GM12878 (cell line): ENCODE results near the gene CRTC3. TPM values are rescaled to one million over a fixed set of nuclear protein-coding genes. Genes with fewer than 3 reads are reported as not detected.

Source experiments
- ATAC-seq: fragments of 200-7000 bp; cut with Tn5 transposase; 3 replicates; pipeline ENCODE4 v1.9.1; 2020; ENCODE audit warnings: mild to moderate bottlenecking, moderate library complexity
- BruUV-seq: library from RNA; stranded (reverse); fragments of 400-500 nt; replicated peaks from 2 replicates; lab custom pipeline; 2021; lab: Mats Ljungman, UMichigan
- CTCF ChIA-PET: fragments of 300-600 bp; sonication (Branson Sonifier 250); formaldehyde crosslinking; extraction: SDS; loops from one replicate; lab custom pipeline; 2021; ENCODE audit warnings: inconsistent platforms; lab: Yijun Ruan, JAX
- POLR2A ChIA-PET: fragments of 350-600 bp; formaldehyde crosslinking; extraction: SDS; loops from one replicate; lab custom pipeline; 2021; ENCODE audit warnings: inconsistent platforms; lab: Charles Lee
- RAD21 ChIA-PET: fragments of 300-600 bp; sonication (Branson Sonifier 250); formaldehyde crosslinking; loops from one replicate; lab custom pipeline; 2023; ENCODE audit warnings: antibody characterized with exemption; ENCODE audit not compliant: unreplicated experiment; lab: Charles Lee
- SMC1A ChIA-PET: fragments of 300-600 bp; sonication (Branson Sonifier 250); formaldehyde crosslinking; loops from one replicate; lab custom pipeline; 2023; ENCODE audit not compliant: unreplicated experiment, uncharacterized antibody; lab: Charles Lee
- DNase-seq: peaks from one replicate; pipeline ENCODE4 v3.0.0-alpha.2; 2011; ENCODE audit warnings: low read depth, low spot score
- FAIRE-seq: peaks from 3 replicates; lab custom pipeline; 2011; peaks lifted over from hg19 to GRCh38; lab: Jason Lieb, UNC
- H2AFZ ChIP-seq: 2 replicates; pipeline ENCODE4 v1.6.0; 2011; ENCODE audit warnings: low read depth, low read length, control low read depth; ENCODE audit not compliant: control insufficient read depth
- H3K27ac ChIP-seq: 2 replicates; pipeline ENCODE4 v1.5.1; 2011; ENCODE audit warnings: control low read depth; ENCODE audit not compliant: control insufficient read depth, insufficient read depth
- H3K27me3 ChIP-seq, 2 experiments: replicated peaks in 1 of 2; 2 replicates each; pipeline versions ENCODE4 v1.6.0 to v1.6.1; 2011; ENCODE audit warnings: low read length in 1 of 2; ENCODE audit not compliant: control insufficient read depth in 2 of 2, insufficient read depth in 2 of 2
- H3K36me3 ChIP-seq, 2 experiments: 2 replicates each; pipeline ENCODE4 v1.5.1; 2011; ENCODE audit warnings: low read length in 1 of 2; ENCODE audit not compliant: control insufficient read depth in 2 of 2, insufficient read depth in 2 of 2
- H3K4me1 ChIP-seq: 2 replicates; pipeline ENCODE4 v1.6.1; 2011; ENCODE audit warnings: mild to moderate bottlenecking, low read length, moderate library complexity, mixed read lengths; ENCODE audit not compliant: control insufficient read depth, insufficient read depth
- H3K4me2 ChIP-seq: 2 replicates; pipeline ENCODE4 v1.6.0; 2011; ENCODE audit warnings: control low read depth; ENCODE audit not compliant: control insufficient read depth, insufficient read depth
- H3K4me3 ChIP-seq: fragments of 200-600 bp; sonication (generic); 2 replicates; pipeline ENCODE4 v1.5.1; 2016
- H3K79me2 ChIP-seq: 2 replicates; pipeline ENCODE4 v1.6.0; 2011; ENCODE audit warnings: low read length; ENCODE audit not compliant: control insufficient read depth, insufficient read depth
- H3K9ac ChIP-seq: 2 replicates; pipeline ENCODE4 v1.8.0; 2011; ENCODE audit warnings: low read length, control low read depth, mixed read lengths; ENCODE audit not compliant: control insufficient read depth, insufficient read depth
- H3K9me3 ChIP-seq: replicated peaks from 3 replicates; pipeline ENCODE4 v1.5.1; 2011; ENCODE audit warnings: mild to moderate bottlenecking, low read length; ENCODE audit not compliant: control insufficient read depth, insufficient read depth
- H4K20me1 ChIP-seq: 2 replicates; pipeline ENCODE4 v1.6.0; 2011; ENCODE audit not compliant: control insufficient read depth, insufficient read depth
- MLLT1 ChIP-seq: fragments of 450-650 bp; IDR thresholded peaks from 2 replicates; pipeline ENCODE4 v1.6.1; 2016; ENCODE audit warnings: mild to moderate bottlenecking
- NBN ChIP-seq: fragments of 450-650 bp; IDR thresholded peaks from 2 replicates; pipeline ENCODE4 v1.6.1; 2016
- TCF3 ChIP-seq: IDR thresholded peaks from 2 replicates; pipeline ENCODE4 v1.6.1; 2012; ENCODE audit warnings: low read depth, mild to moderate bottlenecking, low read length, borderline replicate concordance; ENCODE audit not compliant: insufficient read depth
- ZSCAN29 ChIP-seq: fragments of 450-650 bp; IDR thresholded peaks from 2 replicates; pipeline ENCODE4 v1.6.1; 2017; ENCODE audit warnings: mild to moderate bottlenecking, moderate library complexity
- WGBS: methylation state at CpG from one replicate; pipeline ENCODE4 v1.1.6; 2016; ENCODE audit warnings: low lambda C conversion rate; ENCODE audit not compliant: insufficient replicate concordance, insufficient coverage; ENCODE audit errors: missing lambda C conversion rate; 5-methylcytosine and 5-hydroxymethylcytosine counted together
- in situ Hi-C: fragments of 300-500 bp; cut with MboI; formaldehyde crosslinking; loops from 9 replicates; pipeline ENCODE4 v1.14.3; 2018; ENCODE audit warnings: mixed read lengths
- intact Hi-C: fragments of 100-400 bp; cut with micrococcal nuclease; formaldehyde crosslinking; loops from one replicate; pipeline ENCODE4 v1.14.2; 2022; ENCODE audit not compliant: unreplicated experiment
- polyA plus RNA-seq, 11 experiments: library from polyadenylated mRNA; depleted of rRNA in 4 of 11; unstranded in 6 of 11; stranded (reverse) in 5 of 11; fragments of >200 nt; fragmentation: Nextera tagmentation in 4 of 11; fragmentation: Illumina TruSeq in 1 of 11; extraction: Ambion mirVana in 4 of 11; extraction: Trizol in 1 of 11; gene quantifications; 1 replicate in 1 of 11; 2 replicates in 10 of 11; pipeline versions ENCODE4 v1.2.1 to v1.2.3, GENCODE V29; 2011 to 2016; ENCODE audit warnings: inconsistent platforms in 2 of 11, missing spikeins in 2 of 11, low read depth in 1 of 11
- total RNA-seq, 4 experiments: library from RNA; depleted of rRNA in 3 of 4; stranded (reverse); fragments of >200 nt in 3 of 4; fragmentation: Illumina TruSeq in 1 of 4; extraction: Trizol in 1 of 4; gene quantifications; 2 replicates each; pipeline versions ENCODE4 v1.2.1 to v1.2.3, GENCODE V29; 2013 to 2021
- TF ChIP-seq, protein P1 (sequence below): IDR thresholded peaks from 2 replicates; pipeline ENCODE4 v1.6.1; 2011; ENCODE audit warnings: borderline replicate concordance, low read depth, mild to moderate bottlenecking, moderate library complexity, low read length; ENCODE audit not compliant: insufficient read depth, poor library complexity, severe bottlenecking

CRTC3 gene
- total and polyA plus RNA-seq, 10 of the 15 experiments (the other 5 are each of a cell fraction or from before 2014, with no cell fraction given) = 3.5 to 36.9 (median 18.9) TPM

- WGBS = 95% methylated on average over 15 of the region's 15 CpGs
- peak overlapping the region; percentile 84; the same call in 1 of the 2 replicates for H3K27ac ChIP-seq
- H3K4me3 ChIP-seq = peak overlapping the region; percentile 71
- intact Hi-C loops (loop anchor here (10.0 kb wide), 1 partner anchor 166 kb away; no protein-coding TSS in a partner anchor), in situ Hi-C loops (no loop called here)
- DNase-seq = no peak
- FAIRE-seq = no peak
- H3K4me2 ChIP-seq = peak overlapping the region; percentile 64
- H2AFZ ChIP-seq = peak overlapping the region; percentile 84
- no TSS peak for BruUV-seq
- ChIA-PET CTCF (interaction anchor here (0.6 to 1.5 kb wide), 5 partner anchors 27 to 357 kb away, joined by 3 to 4 read pairs (median 4); no protein-coding TSS in a partner anchor), POLR2A (interaction anchor here (1.0 to 1.9 kb wide), 3 partner anchors 10 to 172 kb away, joined by 3 to 10 read pairs (median 5); no protein-coding TSS in a partner anchor), SMC1A (interaction anchor here (0.9 kb wide), 1 partner anchor 35 kb away, joined by 3 read pairs; no protein-coding TSS in a partner anchor), RAD21 (interaction anchor here (0.6 to 1.6 kb wide), 3 partner anchors 19 to 141 kb away, joined by 3 to 4 read pairs (median 3); partner anchors contain the start of gene IQGAP1)
- H3K36me3 ChIP-seq = no peaks in the 10 kb centered on the region
- no peak overlapping the region; the same call in 1 of the 2 replicates for H3K9ac ChIP-seq
- H4K20me1 ChIP-seq = no peaks in the 10 kb centered on the region
- TF ChIP-seq ZSCAN29 = no peak
- TF ChIP-seq MLLT1 = peak; percentile 79; the same call in 1 of the 2 replicates
- TF ChIP-seq, protein P1, sequence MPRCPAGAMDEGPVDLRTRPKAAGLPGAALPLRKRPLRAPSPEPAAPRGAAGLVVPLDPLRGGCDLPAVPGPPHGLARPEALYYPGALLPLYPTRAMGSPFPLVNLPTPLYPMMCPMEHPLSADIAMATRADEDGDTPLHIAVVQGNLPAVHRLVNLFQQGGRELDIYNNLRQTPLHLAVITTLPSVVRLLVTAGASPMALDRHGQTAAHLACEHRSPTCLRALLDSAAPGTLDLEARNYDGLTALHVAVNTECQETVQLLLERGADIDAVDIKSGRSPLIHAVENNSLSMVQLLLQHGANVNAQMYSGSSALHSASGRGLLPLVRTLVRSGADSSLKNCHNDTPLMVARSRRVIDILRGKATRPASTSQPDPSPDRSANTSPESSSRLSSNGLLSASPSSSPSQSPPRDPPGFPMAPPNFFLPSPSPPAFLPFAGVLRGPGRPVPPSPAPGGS = peak; percentile 74
- TF ChIP-seq TCF3 = 0 out of 2 replicates have a peak, but pooled peaks have one; percentile 9
- no peak for TF ChIP-seq NBN
- peaks cover 10% of the 10 kb centered on the region for H3K4me1 ChIP-seq
- ATAC-seq = no peak
- peaks cover 37% of the 10 kb centered on the region for H3K79me2 ChIP-seq
- no peaks in the 10 kb centered on the region for H3K9me3 ChIP-seq
- no peaks in the 10 kb centered on the region for H3K27me3 ChIP-seq
These were observed 732 bp upstream of the CRTC3 start for GRCh38 chr15:90529011-90529370.
